Hindlimb muscle (tissue), 1 donor: ENCODE data around the gene EGFR. TPM values are rescaled to one million over a fixed set of nuclear protein-coding genes. Genes with fewer than 3 reads are reported as not detected.
"Not testable (repeated sequence)": the region's sequence is repeated elsewhere in the genome, so short reads cannot be mapped to it uniquely, and the experiment has no call there.

Experiments used
- DNase-seq: peaks from one replicate; pipeline ENCODE4 v3.0.0-alpha.2; 2013
- polyA plus RNA-seq: library from polyadenylated mRNA; unstranded; fragments of 120-200 nt; gene quantifications from one replicate; pipeline ENCODE4 v1.2.1, GENCODE V29; 2013; ENCODE audit not compliant: insufficient read length

Gene EGFR
- polyA plus RNA-seq, 1 donor = 21.0 TPM

DNA sequence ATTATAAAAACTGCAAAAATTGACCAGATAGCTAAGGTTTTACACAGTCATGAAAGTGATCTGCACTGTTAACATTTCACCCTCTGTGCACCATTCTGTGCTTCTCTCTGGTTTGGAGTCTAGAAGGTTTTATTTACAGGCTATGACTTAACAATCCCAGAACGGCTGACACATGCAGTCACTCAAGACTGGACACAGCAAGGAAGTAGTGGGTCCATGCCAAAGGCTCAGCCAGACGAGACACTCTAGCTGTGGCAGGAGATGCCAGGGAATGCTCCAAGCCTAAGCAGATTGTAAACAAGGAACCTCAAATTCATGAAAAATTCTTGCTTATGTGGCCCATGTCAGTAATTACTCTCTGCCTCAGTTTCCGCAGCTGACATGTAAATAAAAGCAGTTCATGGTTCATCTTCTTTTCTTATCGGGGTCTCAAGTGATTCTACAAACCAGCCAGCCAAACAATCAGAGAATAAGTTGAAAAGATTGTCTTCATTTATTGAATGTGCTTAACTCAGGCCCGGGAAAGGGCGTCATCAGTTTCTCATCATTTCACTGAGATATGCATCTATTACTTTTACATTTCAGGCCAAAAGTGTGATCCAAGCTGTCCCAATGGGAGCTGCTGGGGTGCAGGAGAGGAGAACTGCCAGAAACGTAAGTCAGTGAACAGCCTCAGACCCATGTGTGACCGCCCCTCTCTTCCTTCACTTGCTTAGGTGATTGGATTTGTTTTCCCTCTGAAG lies 132.1 kb downstream of the EGFR start:
- DNase-seq = no peak

GRCh38 chr7:55152516-55152915 lies 133.7 kb downstream of the EGFR start:
- no peak for DNase-seq

- DNase-seq = no peak
Measured at GRCh38 chr7:55154096-55154495, 135.3 kb downstream of the EGFR start.

GRCh38 chr7:55155351-55156117 lies 136.7 kb downstream of the EGFR start:
- DNase-seq = no peak

DNA sequence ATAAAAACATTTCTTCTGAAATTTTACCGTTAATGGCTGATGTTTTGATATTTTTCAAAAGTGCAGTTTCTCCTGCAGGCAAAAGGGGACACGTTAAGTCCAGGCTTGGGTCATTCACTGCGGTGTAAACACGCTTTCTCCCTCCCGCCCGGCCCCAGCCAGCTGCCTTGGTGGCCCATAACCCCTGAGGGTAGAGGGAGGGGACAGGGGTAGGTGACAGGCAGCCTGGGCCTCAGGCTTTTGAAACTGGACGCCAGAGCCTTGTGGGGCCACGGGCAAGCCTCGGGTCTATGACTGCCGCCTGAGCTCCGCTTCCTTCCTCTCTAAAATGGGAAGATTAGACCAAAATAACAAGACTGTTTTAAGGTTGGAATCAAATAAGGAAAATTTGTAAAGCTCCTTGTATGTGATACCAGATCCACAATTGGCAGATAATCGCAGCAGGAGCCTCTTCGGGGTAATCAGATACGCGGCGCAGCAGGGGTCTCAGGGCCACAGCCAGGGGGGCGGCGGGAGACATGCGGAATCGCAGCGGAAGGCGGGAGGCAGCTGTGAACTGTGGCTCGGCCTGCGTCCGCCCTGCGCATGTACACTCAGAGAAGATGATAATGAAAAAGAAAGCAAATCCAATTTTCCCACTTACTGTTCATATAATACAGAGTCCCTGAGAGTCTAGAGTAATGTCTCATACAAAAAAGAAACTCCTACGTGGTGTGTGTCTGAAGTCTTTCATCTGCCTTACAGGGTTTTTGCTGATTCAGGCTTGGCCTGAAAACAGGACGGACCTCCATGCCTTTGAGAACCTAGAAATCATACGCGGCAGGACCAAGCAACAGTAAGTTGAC lies 138.3 kb downstream of the EGFR start:
- peak; percentile 46 for DNase-seq

GRCh38 chr7:55157764-55158105 lies 138.9 kb downstream of the EGFR start:
- no peak for DNase-seq

- DNase-seq = no peak
Measured at GRCh38 chr7:55158541-55159382, 139.9 kb downstream of the EGFR start.

DNA sequence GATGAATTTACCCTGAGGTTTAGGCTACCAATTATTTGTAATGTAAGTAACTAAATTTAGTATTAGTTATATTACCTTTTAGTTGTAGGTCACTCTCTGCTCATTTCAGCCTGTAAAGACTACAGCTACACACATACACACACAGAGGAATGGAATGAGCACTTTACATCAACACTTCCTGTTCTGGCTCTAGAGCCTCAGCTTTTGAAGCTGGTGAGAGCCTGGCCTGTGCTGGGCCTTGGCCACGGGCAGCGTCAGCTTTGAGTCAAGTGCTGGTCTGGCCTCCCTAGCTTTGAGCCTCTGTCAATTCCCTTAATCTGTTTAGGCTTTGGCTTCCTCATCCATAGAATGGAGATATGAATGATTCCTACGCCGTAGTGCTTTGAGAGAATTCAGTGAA lies 141.7 kb downstream of the EGFR start:
- no peak for DNase-seq

- no peak for DNase-seq
Measured at GRCh38 chr7:55161154-55161687, 142.4 kb downstream of the EGFR start.

GRCh38 chr7:55162476-55162875 lies 143.7 kb downstream of the EGFR start:
- DNase-seq = no peak

GRCh38 chr7:55163733-55164132 lies 144.9 kb downstream of the EGFR start:
- no peak for DNase-seq

DNA sequence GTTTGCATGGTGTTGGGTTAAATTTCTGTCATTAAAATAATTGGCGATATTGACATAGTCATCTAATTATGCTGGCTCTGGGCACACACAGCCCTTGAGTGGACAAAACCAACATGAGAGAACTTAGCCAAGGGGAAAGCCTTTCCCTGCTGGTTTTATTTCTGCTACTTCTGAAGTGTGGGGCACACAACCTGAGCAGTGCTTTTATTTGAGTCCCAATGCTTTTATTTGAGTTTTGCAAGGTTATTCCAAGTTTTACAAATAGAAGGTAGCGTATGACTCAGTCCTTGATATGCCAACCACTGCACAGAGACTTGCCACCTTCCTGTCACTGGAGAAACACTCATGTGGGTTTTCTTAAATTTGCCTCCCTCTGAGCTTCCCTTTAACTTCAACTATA lies 145.7 kb downstream of the EGFR start:
- no peak for DNase-seq

GRCh38 chr7:55165176-55165861 lies 146.5 kb downstream of the EGFR start:
- DNase-seq = no peak

- not testable (repeated sequence) for DNase-seq
Measured at GRCh38 chr7:55167296-55167695, 148.5 kb downstream of the EGFR start.

DNA sequence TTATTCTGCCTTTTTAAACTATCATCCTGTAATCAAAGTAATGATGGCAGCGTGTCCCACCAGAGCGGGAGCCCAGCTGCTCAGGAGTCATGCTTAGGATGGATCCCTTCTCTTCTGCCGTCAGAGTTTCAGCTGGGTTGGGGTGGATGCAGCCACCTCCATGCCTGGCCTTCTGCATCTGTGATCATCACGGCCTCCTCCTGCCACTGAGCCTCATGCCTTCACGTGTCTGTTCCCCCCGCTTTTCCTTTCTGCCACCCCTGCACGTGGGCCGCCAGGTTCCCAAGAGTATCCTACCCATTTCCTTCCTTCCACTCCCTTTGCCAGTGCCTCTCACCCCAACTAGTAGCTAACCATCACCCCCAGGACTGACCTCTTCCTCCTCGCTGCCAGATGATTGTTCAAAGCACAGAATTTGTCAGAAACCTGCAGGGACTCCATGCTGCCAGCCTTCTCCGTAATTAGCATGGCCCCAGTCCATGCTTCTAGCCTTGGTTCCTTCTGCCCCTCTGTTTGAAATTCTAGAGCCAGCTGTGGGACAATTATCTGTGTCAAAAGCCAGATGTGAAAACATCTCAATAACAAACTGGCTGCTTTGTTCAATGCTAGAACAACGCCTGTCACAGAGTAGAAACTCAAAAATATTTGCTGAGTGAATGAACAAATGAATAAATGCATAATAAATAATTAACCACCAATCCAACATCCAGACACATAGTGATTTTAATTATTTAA lies 151.7 kb downstream of the EGFR start:
- DNase-seq = no peak

GRCh38 chr7:55171157-55171556 lies 152.3 kb downstream of the EGFR start:
- DNase-seq = no peak

DNA sequence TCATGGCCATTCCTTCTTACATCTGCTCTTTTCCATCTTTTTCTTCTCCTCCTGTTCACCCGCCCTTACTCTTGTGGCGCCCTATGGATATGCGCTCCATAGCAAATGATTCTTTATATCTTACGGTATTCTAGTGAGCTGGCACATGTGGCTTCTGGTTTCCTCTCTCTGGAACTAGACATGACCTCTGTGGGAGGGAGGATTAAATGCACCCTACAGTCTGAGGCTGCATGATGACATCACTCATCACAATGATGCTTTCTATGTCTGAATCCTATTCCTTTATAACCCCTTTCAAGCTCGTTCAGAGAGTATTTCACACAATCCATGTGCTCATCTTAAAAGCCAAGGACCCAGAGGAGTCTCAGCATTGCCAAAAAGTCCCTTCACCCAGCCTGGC lies 153.3 kb downstream of the EGFR start:
- DNase-seq = no peak

DNA sequence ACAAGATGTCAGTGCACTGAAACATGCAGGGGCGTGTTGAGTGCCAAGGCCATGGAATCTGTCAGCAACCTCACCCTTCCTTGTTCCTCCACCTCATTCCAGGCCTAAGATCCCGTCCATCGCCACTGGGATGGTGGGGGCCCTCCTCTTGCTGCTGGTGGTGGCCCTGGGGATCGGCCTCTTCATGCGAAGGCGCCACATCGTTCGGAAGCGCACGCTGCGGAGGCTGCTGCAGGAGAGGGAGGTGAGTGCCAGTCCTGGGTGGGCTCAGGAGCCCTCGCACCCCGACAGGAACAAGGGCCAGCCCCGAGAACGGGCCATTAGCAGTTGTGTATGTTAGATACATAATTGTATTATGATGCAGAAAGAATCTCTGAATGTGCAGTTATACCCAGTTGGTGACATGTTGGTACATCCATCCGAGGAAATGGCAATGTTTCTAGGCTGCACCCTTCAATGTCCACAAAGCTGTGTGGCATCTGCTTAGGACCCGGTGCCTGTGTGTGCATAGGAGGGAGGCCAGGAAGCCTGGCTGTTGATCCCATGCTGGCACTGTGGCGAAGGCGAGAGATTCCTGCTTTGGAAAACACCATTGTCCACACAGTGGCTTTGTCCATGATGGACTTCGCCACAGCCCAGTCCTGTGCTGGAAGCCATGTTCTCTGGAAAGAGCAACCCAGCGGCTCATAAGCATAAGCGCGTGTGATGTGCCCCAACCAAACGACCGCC lies 154.2 kb downstream of the EGFR start:
- no peak for DNase-seq

GRCh38 chr7:55173671-55174070 lies 154.9 kb downstream of the EGFR start:
- no peak for DNase-seq

- no peak for DNase-seq
Measured at GRCh38 chr7:55174456-55174855, 155.6 kb downstream of the EGFR start.
